Embryonic facial prominence (tissue), 1 donor: ENCODE measurements around the gene RCHY1.
"Not testable (repeated sequence)": the region's sequence is repeated elsewhere in the genome, so short reads cannot be mapped to it uniquely, and the experiment has no call there.

Experiments
- DNase-seq: peaks from one replicate; pipeline ENCODE4 v3.0.0-alpha.2; 2016; ENCODE audit errors: extremely low spot score

Gene RCHY1

DNA sequence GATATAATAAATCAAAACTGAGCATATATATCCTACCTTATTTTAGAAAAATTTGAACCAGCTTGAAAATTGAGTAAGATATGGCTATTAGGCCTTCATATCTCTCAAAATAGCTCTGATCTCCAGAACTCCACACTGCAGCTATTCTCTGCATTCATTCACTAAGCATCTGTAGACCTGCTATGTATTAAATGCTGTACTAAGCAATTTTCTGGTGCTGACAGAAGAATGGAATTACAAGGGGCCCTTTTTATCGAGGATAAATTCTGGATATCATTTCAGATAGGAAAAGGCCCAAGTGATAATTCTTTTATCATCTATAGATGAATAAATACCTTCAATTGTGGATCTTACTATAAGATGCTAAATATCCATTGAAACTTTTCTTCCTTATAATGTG, 1.9 kb upstream of the RCHY1 start:
- no peak for DNase-seq

DNA sequence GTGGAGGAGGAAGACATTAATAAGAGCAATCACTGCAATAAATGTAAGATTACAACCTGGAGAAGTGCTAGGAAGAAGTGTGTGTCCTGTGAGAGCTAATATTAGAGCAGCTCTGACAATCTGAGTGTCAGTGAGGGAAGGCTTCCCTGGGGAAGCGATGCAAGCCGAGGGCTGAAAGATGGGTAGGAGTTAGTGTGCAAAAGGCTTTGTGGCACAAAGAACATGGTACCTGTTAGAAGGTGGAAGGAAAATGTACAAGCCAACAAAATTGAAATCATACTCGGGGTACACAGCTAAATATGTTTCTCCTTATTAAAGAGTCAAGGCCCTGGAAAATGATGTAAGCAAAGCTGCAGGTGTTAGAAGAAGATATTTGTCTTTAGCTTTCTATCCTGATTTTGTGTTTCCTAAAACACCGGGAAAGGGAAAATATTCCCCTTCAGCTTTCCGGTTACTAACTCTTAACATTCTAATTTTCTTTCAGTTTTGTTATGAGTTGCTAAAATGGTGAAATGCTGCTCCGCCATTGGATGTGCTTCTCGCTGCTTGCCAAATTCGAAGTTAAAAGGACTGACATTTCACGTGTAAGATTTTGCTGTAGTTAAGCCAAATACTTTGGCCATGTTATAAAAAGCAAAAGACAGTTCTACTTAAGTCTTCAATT, 878 bp upstream of the RCHY1 start:
- DNase-seq: no peak

DNA sequence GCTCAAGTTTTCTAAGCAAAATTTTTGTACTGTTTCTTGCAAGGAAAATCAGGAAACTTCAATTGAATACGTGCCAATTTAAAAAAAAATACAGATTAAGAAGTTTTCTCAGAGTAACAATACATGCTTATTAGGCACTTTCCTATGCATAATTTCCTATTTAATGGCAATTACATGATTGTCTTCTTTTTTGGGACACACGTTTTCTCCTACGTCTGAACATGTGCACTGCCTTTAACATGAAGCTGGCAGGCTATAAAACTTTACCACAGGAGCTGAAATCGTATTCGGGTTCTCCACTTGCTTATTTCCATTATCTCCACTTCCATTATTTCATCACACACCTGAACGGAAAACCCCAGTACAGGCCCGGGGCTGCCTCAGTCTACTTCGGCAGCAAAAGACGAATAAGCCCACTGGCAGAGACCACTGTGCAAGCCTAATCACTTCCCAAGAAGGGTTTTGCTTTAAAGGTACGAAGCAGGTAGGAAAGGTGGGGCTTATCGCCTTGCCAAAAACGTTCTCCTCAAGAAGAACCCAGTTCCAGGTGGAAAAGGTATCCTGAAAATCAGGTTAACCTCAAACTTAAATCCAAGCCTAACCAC, 575 bp downstream of the RCHY1 start:
- no peak for DNase-seq

GRCh38 chr4:75512386-75513211, 1.6 kb downstream of the RCHY1 start:
- DNase-seq: no peak

GRCh38 chr4:75511841-75512240, 2.4 kb downstream of the RCHY1 start:
- DNase-seq: no peak

DNA sequence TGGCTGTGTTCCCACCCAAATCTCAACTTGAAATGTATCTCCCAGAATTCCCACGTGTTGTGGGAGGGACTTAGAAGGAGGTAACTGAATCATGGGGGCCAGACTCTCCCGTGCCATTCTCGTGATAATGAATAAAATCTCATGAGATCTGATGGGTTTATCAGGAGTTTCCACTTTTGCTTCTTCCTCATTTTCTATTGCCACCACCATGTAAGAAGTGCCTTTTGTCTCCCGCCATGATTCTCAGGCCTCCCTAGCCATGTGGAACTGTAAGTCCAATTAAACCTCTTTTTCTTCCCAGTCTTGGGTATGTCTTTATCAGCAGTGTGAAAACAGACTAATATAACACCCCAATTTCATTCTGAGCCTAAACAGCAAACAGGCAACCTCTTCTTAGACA, 4.6 kb downstream of the RCHY1 start:
- not testable (repeated sequence) for DNase-seq

- no peak for DNase-seq
Observed at GRCh38 chr4:75505630-75506029, 8.6 kb downstream of the RCHY1 start.

DNA sequence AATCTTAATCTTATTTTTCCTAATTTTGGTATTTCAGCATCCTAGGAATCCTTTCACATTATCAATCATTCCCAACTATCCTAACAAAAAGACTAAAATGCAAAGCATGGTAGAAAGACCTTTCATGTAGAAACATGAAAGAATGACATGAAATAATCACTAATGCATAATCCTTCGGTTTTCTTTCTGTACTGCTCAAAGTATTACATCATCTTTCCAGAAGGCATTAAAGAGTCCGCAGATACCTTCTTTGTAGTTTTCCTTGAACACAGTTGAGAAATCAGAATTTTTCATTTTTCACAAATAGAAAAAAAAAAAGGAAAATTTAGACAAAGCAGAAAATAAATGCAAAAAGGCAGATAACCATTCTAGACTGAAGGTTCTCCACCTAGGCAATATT, 11.5 kb downstream of the RCHY1 start:
- no peak for DNase-seq

DNA sequence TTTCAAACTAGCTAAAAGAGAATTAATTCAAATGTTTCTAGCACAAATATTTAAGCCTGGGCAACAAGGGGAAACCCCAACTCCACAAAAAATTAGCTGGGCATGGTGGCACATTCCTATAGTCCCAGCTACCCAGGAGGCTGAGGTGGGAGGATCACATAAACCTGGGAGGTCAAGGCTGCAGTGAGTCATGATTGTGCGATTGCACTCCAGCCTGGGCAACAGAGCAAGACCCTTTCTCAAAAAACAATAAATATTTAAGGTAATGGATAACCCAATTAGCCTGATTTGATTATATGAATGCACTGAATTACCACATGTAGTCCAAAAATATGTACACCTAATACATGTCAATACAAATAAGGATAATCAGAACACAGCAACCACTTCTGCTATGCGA, 14.3 kb downstream of the RCHY1 start:
- no peak for DNase-seq

GRCh38 chr4:75498041-75498440, 16.2 kb downstream of the RCHY1 start:
- no peak for DNase-seq

- DNase-seq: no peak
Observed at GRCh38 chr4:75497133-75497532, 17.1 kb downstream of the RCHY1 start.

- DNase-seq: no peak
Observed at GRCh38 chr4:75496406-75496805, 17.8 kb downstream of the RCHY1 start.

DNA sequence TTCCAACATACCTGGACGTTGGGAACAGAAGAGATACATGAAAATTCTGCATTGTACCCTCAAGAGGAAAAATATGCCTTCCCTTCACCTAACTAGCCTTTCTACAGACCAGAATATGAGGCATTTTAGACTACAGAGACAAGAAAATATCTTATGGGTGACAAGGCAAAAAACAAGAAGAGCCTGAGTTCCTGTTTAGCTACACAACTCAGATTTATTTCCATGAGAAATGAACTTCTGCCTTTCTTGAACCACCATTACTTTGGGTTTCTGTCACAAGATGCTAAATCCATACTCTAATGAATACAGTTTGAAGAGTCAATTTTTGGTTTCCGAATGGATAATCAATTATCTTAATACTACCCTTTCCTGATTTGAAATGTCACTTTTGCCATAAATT, 18.7 kb downstream of the RCHY1 start:
- DNase-seq: no peak

GRCh38 chr4:75494563-75494962, 19.6 kb downstream of the RCHY1 start:
- no peak for DNase-seq

GRCh38 chr4:75490155-75490554, 24.0 kb downstream of the RCHY1 start:
- peak; percentile 11 for DNase-seq

DNA sequence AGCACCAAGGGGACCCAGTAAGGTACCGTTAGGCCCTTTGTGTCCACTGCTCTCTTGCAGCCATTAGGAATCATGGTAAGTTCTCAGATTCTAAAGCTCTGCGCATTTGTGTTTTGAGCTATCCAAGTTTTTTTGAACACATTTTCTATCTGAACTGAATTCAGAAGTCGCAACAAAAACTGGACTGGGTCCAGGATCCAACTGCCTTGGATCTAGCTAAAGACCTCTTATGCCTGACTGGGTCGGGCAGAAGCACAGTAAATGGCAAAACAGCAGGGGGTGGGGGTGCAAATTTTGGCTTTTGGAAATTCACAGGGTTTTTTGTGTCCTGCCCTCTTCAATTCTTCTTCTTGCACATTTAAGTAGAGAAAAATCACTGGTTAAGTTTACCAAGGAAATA, 30.0 kb downstream of the RCHY1 start:
- no peak for DNase-seq

DNA sequence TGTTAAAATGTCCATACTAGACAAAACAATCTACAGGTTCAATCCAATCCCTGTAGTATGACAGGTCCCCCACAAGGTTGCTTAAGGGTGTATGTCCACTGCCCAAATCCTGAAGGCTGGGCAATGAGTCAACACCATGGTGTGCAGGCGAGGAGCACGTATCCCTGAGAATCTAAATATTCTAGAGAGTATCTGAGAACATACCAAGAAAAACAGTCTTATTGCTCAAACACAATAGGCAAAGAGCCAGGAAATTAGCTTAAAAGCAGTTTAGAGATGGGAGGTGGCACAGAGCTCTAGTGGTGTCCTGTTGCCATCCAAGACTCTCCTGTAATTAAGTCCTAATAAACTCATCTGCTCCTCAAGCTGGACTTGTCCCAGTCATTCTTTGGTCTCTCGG, 37.0 kb downstream of the RCHY1 start:
- no peak for DNase-seq

- no peak for DNase-seq
Observed at GRCh38 chr4:75470738-75471137, 43.5 kb downstream of the RCHY1 start.

- DNase-seq: no peak
Observed at GRCh38 chr4:75469896-75470295, 44.3 kb downstream of the RCHY1 start.

DNA sequence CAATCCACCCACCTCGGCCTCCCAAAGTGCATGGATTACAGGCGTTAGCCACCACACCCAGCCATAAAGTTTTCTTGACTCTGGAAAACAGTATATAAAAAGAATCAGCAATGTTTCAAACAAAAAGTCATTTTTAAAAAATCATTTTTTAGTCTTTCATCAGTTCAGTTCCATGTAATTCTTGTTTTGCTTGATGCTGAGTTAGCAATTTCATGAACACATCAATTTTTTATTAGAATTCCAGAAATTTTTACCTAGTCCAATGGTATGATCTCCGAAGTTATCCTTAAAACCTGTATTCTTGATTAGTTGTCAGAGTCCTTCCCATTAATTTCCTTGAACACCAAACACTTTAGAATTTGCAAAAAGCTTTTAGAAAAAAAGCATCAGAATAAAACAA, 56.8 kb downstream of the RCHY1 start:
- DNase-seq: no peak

GRCh38 chr4:75434105-75434504, 80.1 kb downstream of the RCHY1 start:
- no peak for DNase-seq

DNA sequence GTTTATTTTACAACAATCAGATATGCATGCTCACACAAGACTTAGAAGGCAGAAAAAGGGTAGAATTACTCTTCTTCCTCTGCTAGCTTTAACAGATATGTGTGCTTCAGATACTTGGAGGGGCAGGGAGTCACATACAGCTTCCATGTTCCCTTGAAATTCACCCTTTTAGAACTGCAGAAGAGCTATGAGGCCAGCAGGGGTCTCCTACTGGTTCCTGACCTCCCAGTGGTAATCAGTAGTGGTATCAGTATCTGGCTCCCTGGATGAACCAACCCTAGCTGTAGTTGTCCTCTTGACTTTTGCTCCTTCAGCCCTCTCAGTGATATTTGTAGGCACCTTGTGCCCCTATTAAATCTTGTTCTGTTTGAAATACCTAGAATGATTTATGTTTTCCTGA, 81.5 kb downstream of the RCHY1 start:
- no peak for DNase-seq

DNA sequence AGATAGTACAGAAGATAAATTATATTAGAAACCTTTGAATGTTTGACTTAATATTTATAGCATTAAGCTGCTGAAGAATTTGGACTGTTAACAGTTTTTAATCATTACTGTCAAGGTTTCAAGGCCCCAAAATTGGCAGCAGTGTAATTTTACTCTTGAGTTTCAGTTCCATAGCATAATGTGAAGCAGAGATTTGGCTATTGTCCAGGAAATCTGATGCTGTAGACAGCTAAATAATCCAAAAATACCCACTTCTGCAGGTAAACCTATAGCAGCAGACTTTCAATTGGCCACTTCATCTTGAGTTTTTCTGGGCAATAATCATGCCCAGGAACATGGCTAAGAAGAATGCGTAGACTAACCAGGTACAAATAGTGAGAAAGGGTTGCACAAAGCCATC, 85.0 kb downstream of the RCHY1 start:
- no peak for DNase-seq
